Amygdala (tissue), 56 donors: Measurements from ENCODE around the gene PIK3R1.

Experiments used
- DNase-seq, 56 donors: peaks; one replicate each; lab custom pipeline; 2025; lab: John Stamatoyannopoulos, UW

The PIK3R1 gene

GRCh38 chr5:68316469-68316868, 100.9 kb downstream of the PIK3R1 start:
- DNase-seq = no peak

- no peak for DNase-seq
Measured at GRCh38 chr5:68317646-68318045, 102.1 kb downstream of the PIK3R1 start.

- no peak for DNase-seq
Measured at GRCh38 chr5:68318955-68319705, 103.6 kb downstream of the PIK3R1 start.

GRCh38 chr5:68319706-68320412, 104.3 kb downstream of the PIK3R1 start:
- DNase-seq = no peak

GRCh38 chr5:68320413-68320986, 104.9 kb downstream of the PIK3R1 start:
- DNase-seq = no peak

- no peak for DNase-seq
Measured at GRCh38 chr5:68325065-68325580, 109.6 kb downstream of the PIK3R1 start.

- DNase-seq = no peak
Measured at GRCh38 chr5:68329554-68330255, 114.1 kb downstream of the PIK3R1 start.

- no peak for DNase-seq
Measured at GRCh38 chr5:68330574-68330973, 115.0 kb downstream of the PIK3R1 start.

- no peak for DNase-seq
Measured at GRCh38 chr5:68331192-68332079, 115.9 kb downstream of the PIK3R1 start.

GRCh38 chr5:68332080-68332451, 116.5 kb downstream of the PIK3R1 start:
- DNase-seq = no peak

- DNase-seq = no peak
Measured at GRCh38 chr5:68332556-68332955, 117.0 kb downstream of the PIK3R1 start.

GRCh38 chr5:68333649-68334552, 118.3 kb downstream of the PIK3R1 start:
- DNase-seq = no peak

- no peak for DNase-seq
Measured at GRCh38 chr5:68334553-68334886, 119.0 kb downstream of the PIK3R1 start.

- DNase-seq = no peak
Measured at GRCh38 chr5:68335075-68335474, 119.5 kb downstream of the PIK3R1 start.

GRCh38 chr5:68336200-68336599, 120.6 kb downstream of the PIK3R1 start:
- DNase-seq = no peak

GRCh38 chr5:68337235-68337634, 121.7 kb downstream of the PIK3R1 start:
- no peak for DNase-seq

GRCh38 chr5:68339921-68340321, 124.4 kb downstream of the PIK3R1 start:
- DNase-seq = no peak

GRCh38 chr5:68341006-68341405, 125.5 kb downstream of the PIK3R1 start:
- DNase-seq = no peak

GRCh38 chr5:68342693-68343092, 127.1 kb downstream of the PIK3R1 start:
- DNase-seq = no peak
